GM20431 (cell line): ENCODE results near the gene POLE4.

Experiments used
- in situ Hi-C: fragments of 300-500 bp; cut with MseI, MboI; formaldehyde crosslinking; loops from one replicate; pipeline ENCODE4 v1.15.0; 2020; ENCODE audit warnings: low sequenced_read_pairs; ENCODE audit not compliant: unreplicated experiment

The POLE4 gene

GRCh38 chr2:74958274-74959105 is at the start of gene POLE4:
Gene POLE4, plus strand, starts transcription at chr2:74958643. Its CDS starts 37 bp downstream, at chr2:74958680.
- in situ Hi-C loops, result no loop called here

DNA sequence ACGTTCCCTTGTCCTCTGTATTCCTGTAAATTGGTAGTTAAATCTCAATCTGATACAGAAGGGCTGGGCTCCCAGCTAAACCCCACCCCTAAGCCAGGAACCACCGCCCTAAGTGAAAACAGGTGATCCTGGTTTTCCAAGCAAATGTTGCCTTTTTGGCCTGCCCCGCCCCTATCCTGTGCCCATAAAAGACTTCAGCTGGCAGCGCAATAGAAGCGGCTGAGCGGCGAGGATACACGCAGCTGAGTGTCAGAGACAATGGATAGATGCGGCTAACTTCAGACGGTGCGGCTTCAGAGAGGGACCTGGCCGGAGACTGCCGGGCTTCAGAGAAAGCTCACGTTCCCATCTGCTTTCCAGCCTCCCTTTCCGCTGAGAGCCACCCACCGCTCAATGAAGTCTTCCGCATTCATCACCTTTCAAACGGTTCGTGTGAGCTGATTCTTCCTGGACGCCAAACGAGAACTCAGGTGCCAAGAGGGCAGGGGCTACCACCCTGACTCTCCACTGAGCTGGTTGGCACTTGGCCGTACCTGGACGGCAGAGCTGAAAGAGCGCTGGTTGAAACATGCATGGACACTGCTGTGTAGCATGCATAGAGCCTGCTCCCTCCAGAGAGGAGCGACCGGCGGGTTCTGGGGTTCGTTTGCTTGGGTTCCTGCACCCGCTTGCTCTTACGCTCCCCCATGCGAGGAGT is 49.5 kb upstream of the POLE4 start:
- in situ Hi-C loops, result loop anchor here (25.0 kb wide), 1 partner anchor 703 kb away; no protein-coding TSS in a partner anchor

DNA sequence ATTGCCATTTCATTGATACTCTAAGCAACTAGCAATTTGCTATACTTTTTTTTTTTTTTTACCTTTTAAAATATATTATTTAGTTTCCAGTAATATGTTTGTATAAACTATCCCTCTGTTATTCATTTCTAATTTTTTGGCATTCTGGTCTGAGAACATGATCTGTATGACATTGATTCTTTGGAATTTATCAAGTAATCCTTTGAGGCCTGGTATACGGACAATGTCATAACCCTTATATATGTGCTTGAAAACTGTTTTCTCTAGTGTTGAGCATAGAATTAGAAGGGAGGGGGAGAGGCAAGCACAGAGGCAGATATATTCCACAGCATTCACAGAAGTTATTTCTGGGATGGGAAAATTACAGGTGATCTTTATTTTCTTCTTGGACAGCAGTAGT is 48.2 kb upstream of the POLE4 start:
- in situ Hi-C loops, result loop anchor here (25.0 kb wide), 1 partner anchor 702 kb away; no protein-coding TSS in a partner anchor

- in situ Hi-C loops, result loop anchor here (25.0 kb wide), 1 partner anchor 701 kb away; no protein-coding TSS in a partner anchor
These were observed 47.4 kb upstream of the POLE4 start for GRCh38 chr2:74911061-74911460.

GRCh38 chr2:74915743-74916142 is 42.7 kb upstream of the POLE4 start:
- in situ Hi-C loops, result loop anchor here (25.0 kb wide), 1 partner anchor 697 kb away; no protein-coding TSS in a partner anchor

- in situ Hi-C loops, result loop anchor here (25.0 kb wide), 1 partner anchor 696 kb away; no protein-coding TSS in a partner anchor
These were observed 42.0 kb upstream of the POLE4 start for GRCh38 chr2:74916394-74916793.

DNA sequence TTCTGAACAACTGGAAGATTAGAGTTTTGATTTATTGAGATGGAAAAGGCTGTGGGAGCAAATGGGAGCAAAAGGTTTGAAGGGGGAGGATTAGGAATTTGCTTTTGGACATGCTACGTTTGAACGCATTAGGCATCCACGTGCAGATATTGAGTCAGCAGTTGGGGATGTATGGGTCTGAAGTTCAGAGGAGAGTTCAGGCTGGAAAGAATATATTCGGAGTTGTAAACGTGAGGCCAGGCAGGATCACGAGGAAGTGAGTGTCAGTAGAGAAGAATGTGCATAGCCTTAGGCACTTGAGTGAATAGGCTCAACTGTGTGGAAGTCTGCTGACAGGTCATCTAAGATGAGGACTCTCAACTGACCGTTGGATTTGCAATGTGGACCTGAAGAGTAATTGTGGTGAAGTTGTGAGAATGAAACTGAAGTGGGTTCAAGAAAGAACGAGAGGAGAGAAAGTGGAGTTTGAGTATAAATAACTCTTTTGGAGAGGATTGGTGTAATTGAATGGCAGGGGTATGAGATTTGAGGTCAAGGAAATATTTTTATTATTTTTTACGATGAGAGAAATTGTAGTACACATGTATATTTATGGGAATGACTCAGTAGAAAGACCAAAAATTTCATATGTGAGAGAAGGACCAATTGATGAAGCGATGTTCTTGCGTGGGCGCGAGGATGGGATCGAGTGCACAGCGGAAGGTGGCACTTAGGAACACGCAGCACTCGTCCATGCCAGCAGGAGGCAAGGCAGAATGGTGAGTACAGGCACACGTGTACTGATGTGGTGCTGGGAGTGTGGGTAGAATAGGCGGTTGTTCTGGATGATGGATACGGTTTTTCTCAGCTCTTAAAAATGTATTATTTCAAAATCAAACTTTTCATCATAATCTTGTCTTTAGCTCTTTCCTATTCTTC is 40.5 kb upstream of the POLE4 start:
- in situ Hi-C loops, result loop anchor here (25.0 kb wide), 1 partner anchor 694 kb away; no protein-coding TSS in a partner anchor

GRCh38 chr2:74919827-74920226 is 38.6 kb upstream of the POLE4 start:
- in situ Hi-C loops, result loop anchor here (25.0 kb wide), 1 partner anchor 692 kb away; no protein-coding TSS in a partner anchor

DNA sequence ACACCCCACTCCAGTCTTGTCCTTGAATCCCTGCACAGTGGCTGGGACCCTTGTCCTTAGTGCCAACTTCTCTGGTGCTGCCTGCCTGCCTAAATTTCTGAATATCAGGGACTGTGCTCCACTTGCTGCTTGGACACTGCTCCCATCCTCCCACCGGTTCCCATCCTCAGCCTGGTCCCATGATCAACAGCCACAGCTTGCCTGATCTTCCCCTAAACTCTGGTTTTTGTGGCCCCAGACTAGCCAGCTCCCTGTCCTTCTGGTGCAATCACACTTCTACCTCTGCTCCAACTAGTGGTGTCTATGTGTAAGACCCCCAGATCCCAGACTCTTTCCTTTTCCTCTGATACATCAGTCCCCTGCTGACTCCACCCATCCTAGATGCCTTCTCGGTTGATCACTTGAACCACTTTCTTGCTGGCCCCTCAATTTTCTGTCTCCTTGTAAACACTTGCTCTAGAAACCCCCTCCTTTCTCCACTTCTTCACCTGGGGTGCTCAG is 37.2 kb upstream of the POLE4 start:
- in situ Hi-C loops, result loop anchor here (25.0 kb wide), 1 partner anchor 691 kb away; no protein-coding TSS in a partner anchor

DNA sequence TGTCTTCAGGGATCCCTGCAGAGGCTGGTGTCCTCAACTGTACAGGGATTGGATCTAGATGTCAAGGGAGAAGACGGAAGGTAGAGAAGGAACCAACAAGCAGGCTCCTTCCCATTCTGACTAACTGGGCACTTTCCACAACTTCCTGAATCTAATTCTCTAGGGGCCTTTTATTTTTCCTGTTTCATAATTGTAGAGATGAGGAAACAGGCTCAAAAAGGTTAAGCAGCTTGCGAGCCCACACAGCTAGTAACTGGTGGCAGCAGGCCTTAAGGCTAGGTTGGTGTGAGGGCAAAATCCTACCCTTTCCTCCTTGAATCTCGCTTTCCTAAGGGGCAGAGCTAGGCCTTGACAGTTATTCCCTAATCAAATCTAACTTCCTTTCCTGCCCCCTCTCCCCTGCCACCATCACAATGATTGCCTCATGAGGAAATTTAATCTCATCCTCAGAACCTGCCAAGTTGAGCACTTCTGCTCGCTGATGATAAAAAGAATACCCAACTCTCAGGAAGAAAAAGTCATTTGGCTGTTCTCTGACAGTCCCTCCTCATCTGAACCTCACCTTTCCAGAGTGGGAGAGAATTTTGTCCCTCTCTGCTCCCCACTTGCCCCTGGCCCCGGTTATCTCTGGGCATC is 35.7 kb upstream of the POLE4 start:
- in situ Hi-C loops, result loop anchor here (25.0 kb wide), 1 partner anchor 690 kb away; no protein-coding TSS in a partner anchor

- in situ Hi-C loops, result loop anchor here (25.0 kb wide), 1 partner anchor 688 kb away; no protein-coding TSS in a partner anchor
These were observed 33.8 kb upstream of the POLE4 start for GRCh38 chr2:74924463-74925265.

- in situ Hi-C loops, result no loop called here
These were observed 33.1 kb upstream of the POLE4 start for GRCh38 chr2:74925361-74925786.

GRCh38 chr2:74927621-74928020 is 30.8 kb upstream of the POLE4 start:
- in situ Hi-C loops, result no loop called here

GRCh38 chr2:74930811-74931486 is 27.5 kb upstream of the POLE4 start:
- in situ Hi-C loops, result no loop called here

DNA sequence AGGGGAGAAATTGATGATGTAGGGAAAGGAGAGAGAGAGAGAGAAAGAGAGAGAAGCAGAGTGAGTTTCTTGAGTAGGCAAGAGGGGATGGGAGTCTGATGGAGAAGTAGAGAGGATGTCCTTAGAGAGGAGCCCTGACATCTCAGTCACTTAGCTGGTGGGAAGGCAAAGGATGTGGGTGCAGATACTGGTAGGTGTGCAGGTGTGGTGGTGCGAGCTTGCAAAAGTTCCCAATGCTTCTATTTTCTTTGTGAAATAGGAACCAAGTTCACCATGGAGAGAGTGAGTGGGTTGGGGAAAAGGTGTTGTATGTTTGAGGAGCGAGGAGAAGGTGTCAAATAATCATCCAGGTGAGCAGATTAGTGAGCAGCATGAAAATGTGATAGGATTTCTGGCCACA is 26.5 kb upstream of the POLE4 start:
- in situ Hi-C loops, result no loop called here

- in situ Hi-C loops, result no loop called here
These were observed 22.5 kb upstream of the POLE4 start for GRCh38 chr2:74935975-74936391.

- in situ Hi-C loops, result no loop called here
These were observed 21.1 kb upstream of the POLE4 start for GRCh38 chr2:74937221-74937880.
